H9 (cell line): Measurements from ENCODE around the gene MYL11. TPM values are rescaled to one million over a fixed set of nuclear protein-coding genes. Genes with fewer than 3 reads are reported as not detected.
A peak's percentile ranks its signal among the peaks of the same experiment; 100 is the strongest.
"Not testable (repeated sequence)": the region's sequence is repeated elsewhere in the genome, so short reads cannot be mapped to it uniquely, and the experiment has no call there.

ENCODE experiments used
- DNase-seq: peaks from one replicate; pipeline ENCODE4 v3.0.0-alpha.2; 2017
- H2AFZ ChIP-seq: one replicate; pipeline ENCODE4 v1.6.1; 2013; ENCODE audit warnings: mild to moderate bottlenecking, low read length, control low read depth, moderate library complexity
- H2AK5ac ChIP-seq: 2 replicates; pipeline ENCODE4 v1.6.1; 2013; ENCODE audit warnings: low read length, control low read depth, mixed read lengths; ENCODE audit not compliant: insufficient read length
- H2BK120ac ChIP-seq: one replicate; pipeline ENCODE4 v1.6.1; 2013; ENCODE audit warnings: low read depth, mild to moderate bottlenecking, low read length, control low read depth, inconsistent platforms; ENCODE audit not compliant: poor library complexity, severe bottlenecking
- H2BK12ac ChIP-seq: 2 replicates; pipeline ENCODE4 v1.6.1; 2013; ENCODE audit warnings: low read length, control low read depth, mixed read lengths, low read depth; ENCODE audit not compliant: insufficient read length
- H2BK15ac ChIP-seq: 2 replicates; pipeline ENCODE4 v1.6.1; 2013; ENCODE audit warnings: low read depth, low read length, control low read depth
- H2BK20ac ChIP-seq: one replicate; pipeline ENCODE4 v1.6.1; 2013; ENCODE audit warnings: low read depth, mild to moderate bottlenecking, low read length, control low read depth, inconsistent platforms; ENCODE audit not compliant: poor library complexity, severe bottlenecking
- H2BK5ac ChIP-seq: 2 replicates; pipeline ENCODE4 v1.6.1; 2013; ENCODE audit warnings: low read length, control low read depth, mixed read lengths; ENCODE audit not compliant: insufficient read length
- H3K14ac ChIP-seq: 2 replicates; pipeline ENCODE4 v1.6.1; 2013; ENCODE audit warnings: low read length, control low read depth; ENCODE audit not compliant: insufficient read depth
- H3K18ac ChIP-seq: 2 replicates; pipeline ENCODE4 v1.6.1; 2013; ENCODE audit warnings: low read depth, mild to moderate bottlenecking, mixed read lengths, low read length, control low read depth; ENCODE audit not compliant: insufficient read length
- H3K23ac ChIP-seq: 2 replicates; pipeline ENCODE4 v1.6.1; 2013; ENCODE audit warnings: low read length, control low read depth, mixed read lengths, low read depth; ENCODE audit not compliant: insufficient read length
- H3K23me2 ChIP-seq: 2 replicates; pipeline ENCODE4 v1.6.1; 2013; ENCODE audit warnings: low read depth, mild to moderate bottlenecking, mixed read lengths, low read length, control low read depth; ENCODE audit not compliant: insufficient read length, poor library complexity, severe bottlenecking
- H3K27ac ChIP-seq: 2 replicates; pipeline ENCODE4 v1.5.1; 2013; ENCODE audit warnings: low read length, control low read depth, mixed read lengths, low read depth; ENCODE audit not compliant: insufficient read length
- H3K27me3 ChIP-seq: 2 replicates; pipeline ENCODE4 v1.6.1; 2013; ENCODE audit warnings: low read length, control low read depth, inconsistent platforms; ENCODE audit not compliant: insufficient read depth
- H3K4ac ChIP-seq: 2 replicates; pipeline ENCODE4 v1.6.1; 2013; ENCODE audit warnings: low read depth, mild to moderate bottlenecking, control low read depth, inconsistent platforms, low read length, moderate library complexity
- H3K4me1 ChIP-seq: 2 replicates; pipeline ENCODE4 v1.6.1; 2013; ENCODE audit warnings: low read length, control low read depth, inconsistent platforms; ENCODE audit not compliant: insufficient read depth
- H3K4me2 ChIP-seq: 2 replicates; pipeline ENCODE4 v1.6.1; 2013; ENCODE audit warnings: low read length, control low read depth, mixed read lengths; ENCODE audit not compliant: insufficient read length, insufficient read depth
- H3K56ac ChIP-seq: 2 replicates; pipeline ENCODE4 v1.6.1; 2013; ENCODE audit warnings: low read depth, mild to moderate bottlenecking, mixed read lengths, low read length, control low read depth; ENCODE audit not compliant: insufficient read length
- H3K79me1 ChIP-seq: 2 replicates; pipeline ENCODE4 v1.6.1; 2013; ENCODE audit warnings: low read depth, mild to moderate bottlenecking, moderate library complexity, low read length, control low read depth, inconsistent platforms; ENCODE audit not compliant: insufficient read depth, poor library complexity, severe bottlenecking
- H3K79me2 ChIP-seq: 2 replicates; pipeline ENCODE4 v1.6.1; 2013; ENCODE audit warnings: low read length, control low read depth, inconsistent platforms; ENCODE audit not compliant: insufficient read depth
- H3K9ac ChIP-seq: 2 replicates; pipeline ENCODE4 v1.6.1; 2013; ENCODE audit warnings: low read length, control low read depth, mixed read lengths; ENCODE audit not compliant: insufficient read length; ENCODE audit errors: extremely low read depth
- H3K9me3 ChIP-seq: one replicate; pipeline ENCODE4 v1.6.1; 2013; ENCODE audit warnings: low read depth, low read length, inconsistent platforms; ENCODE audit not compliant: control insufficient read depth
- H3T11ph ChIP-seq: one replicate; pipeline ENCODE4 v1.6.1; 2013; ENCODE audit warnings: mild to moderate bottlenecking, low read length, control low read depth, inconsistent platforms
- H4K20me1 ChIP-seq: one replicate; pipeline ENCODE4 v1.6.1; 2013; ENCODE audit not compliant: control insufficient read depth, insufficient read length, insufficient read depth
- H4K5ac ChIP-seq: 2 replicates; pipeline ENCODE4 v1.6.1; 2013; ENCODE audit warnings: low read depth, mild to moderate bottlenecking, mixed read lengths, low read length, control low read depth; ENCODE audit not compliant: insufficient read length
- H4K8ac ChIP-seq: replicated peaks from 2 replicates; pipeline ENCODE4 v1.6.1; 2013; ENCODE audit warnings: low read length, control low read depth, mixed read lengths, low read depth; ENCODE audit not compliant: insufficient read length
- H4K91ac ChIP-seq: 2 replicates; pipeline ENCODE4 v1.6.1; 2013; ENCODE audit warnings: low read depth, mild to moderate bottlenecking, moderate library complexity, mixed read lengths, low read length, control low read depth; ENCODE audit not compliant: insufficient read length
- H3K27ac Mint-ChIP-seq, 3 experiments: 2 replicates in 2 of 3; 3 replicates in 1 of 3; pipeline ENCODE4 v1.8.0; 2020 to 2021; ENCODE audit warnings: mixed read lengths in 3 of 3, mild to moderate bottlenecking in 1 of 3, moderate library complexity in 1 of 3
- H3K27me3 Mint-ChIP-seq: 2 replicates; pipeline ENCODE4 v1.8.0; 2021; ENCODE audit warnings: low read depth, mild to moderate bottlenecking, moderate library complexity, mixed read lengths
- H3K36me3 Mint-ChIP-seq, 3 experiments: 2 replicates in 2 of 3; 3 replicates in 1 of 3; pipeline ENCODE4 v1.8.0; 2020 to 2021; ENCODE audit warnings: low read depth in 3 of 3, mixed read lengths in 3 of 3; ENCODE audit not compliant: insufficient read depth in 1 of 3
- H3K4me1 Mint-ChIP-seq, 2 experiments: 2 replicates each; pipeline ENCODE4 v1.8.0; 2020; ENCODE audit warnings: mixed read lengths in 2 of 2
- H3K4me3 Mint-ChIP-seq, 2 experiments: 2 replicates in 1 of 2; 3 replicates in 1 of 2; pipeline ENCODE4 v1.8.0; 2020 to 2021; ENCODE audit warnings: mild to moderate bottlenecking in 2 of 2, mixed read lengths in 2 of 2, moderate library complexity in 1 of 2
- H3K9me3 Mint-ChIP-seq, 2 experiments: 2 replicates in 1 of 2; 3 replicates in 1 of 2; pipeline ENCODE4 v1.8.0; 2020; ENCODE audit warnings: mild to moderate bottlenecking in 2 of 2, mixed read lengths in 2 of 2, moderate library complexity in 1 of 2
- CTCF ChIP-seq: fragments of 200-600 bp; sonication (generic); conservative IDR thresholded peaks from 3 replicates; pipeline ENCODE4 v1.8.0; 2021; ENCODE audit warnings: antibody characterized with exemption, mild to moderate bottlenecking
- WGBS: extraction: QIAGEN DNeasy Blood & Tissue Kit; methylation state at CpG from one replicate; pipeline ENCODE4 v1.1.7; 2013; ENCODE audit warnings: missing lambda C conversion rate, low lambda C conversion rate, mixed read lengths; ENCODE audit not compliant: insufficient read length; ENCODE audit errors: extremely low coverage; 5-methylcytosine and 5-hydroxymethylcytosine counted together
- total RNA-seq: library from RNA; stranded (reverse); gene quantifications from 2 replicates; pipeline ENCODE4 v1.2.1, GENCODE V29; 2021

MYL11 gene
- total RNA-seq, 1 experiment from 2014 or later: 0.70 TPM

- Histone ChIP-seq H2BK12ac (no peak overlapping the region), H4K5ac (no peak overlapping the region), H2BK15ac (no peak overlapping the region), H3K4me1 (no peaks in the 10 kb centered on the region; the same call in 1 of the 2 replicates), H3K23me2 (no peaks in the 10 kb centered on the region), H2AK5ac (no peak overlapping the region), H3K27ac (no peak overlapping the region), H2BK120ac (no peak overlapping the region), H4K8ac (no peak overlapping the region), H3K79me1 (no peaks in the 10 kb centered on the region), H3K27me3 (no peaks in the 10 kb centered on the region), H3T11ph (no peak overlapping the region), H3K23ac (no peak overlapping the region), H2BK5ac (no peak overlapping the region), H3K18ac (no peak overlapping the region), H3K4me2 (peak overlapping the region; percentile 25), H2AFZ (no peak overlapping the region), H3K14ac (no peak overlapping the region), H3K4ac (no peak overlapping the region), H3K79me2 (no peaks in the 10 kb centered on the region; the same call in 1 of the 2 replicates), H4K91ac (no peak overlapping the region), H2BK20ac (no peak overlapping the region), H3K9ac (no peak overlapping the region), H3K56ac (no peak overlapping the region), H3K9me3 (no peaks in the 10 kb centered on the region), H4K20me1 (no peaks in the 10 kb centered on the region)
- DNase-seq: peak; percentile 31
- H3K9me3 Mint-ChIP-seq: peaks cover 2 to 3% of the 10 kb centered on the region in 2 experiments; a peak in 4 of 5 replicates
- no peaks in the 10 kb centered on the region for H3K27me3 Mint-ChIP-seq
- peak overlapping the region; percentile 76 to 90 for H3K4me3 Mint-ChIP-seq
- peaks cover 8 to 16% of the 10 kb centered on the region in 2 experiments for H3K4me1 Mint-ChIP-seq
- H3K27ac Mint-ChIP-seq: peak overlapping the region in 1 of 3 experiments; percentile 52; a peak in 1 of 7 replicates
- WGBS: no CpG with 5 or more reads among the region's 17 CpGs
- no peak for TF ChIP-seq CTCF
- H3K36me3 Mint-ChIP-seq: peaks cover 0 to 4% (median 2%) of the 10 kb centered on the region in 3 experiments; a peak in 3 of 7 replicates
These were observed 38.8 kb upstream of the MYL11 start for GRCh38 chr16:30335598-30336474.

GRCh38 chr16:30337964-30338357, 36.6 kb upstream of the MYL11 start:
- H3K79me2 ChIP-seq, H3K27ac ChIP-seq, H2AFZ ChIP-seq, H3K36me3 Mint-ChIP-seq, H3K4me1 ChIP-seq, H3K18ac ChIP-seq, H3K27me3 Mint-ChIP-seq, H2BK15ac ChIP-seq, H3K4me2 ChIP-seq, H4K91ac ChIP-seq, H3K9me3 Mint-ChIP-seq, H3K14ac ChIP-seq, H2BK12ac ChIP-seq, H3K79me1 ChIP-seq, H2BK120ac ChIP-seq, H2BK20ac ChIP-seq, H4K5ac ChIP-seq, H3K27ac Mint-ChIP-seq, H3K4ac ChIP-seq, H3K27me3 ChIP-seq, H3K56ac ChIP-seq, DNase-seq, H2BK5ac ChIP-seq, H4K8ac ChIP-seq, H3K9me3 ChIP-seq, H2AK5ac ChIP-seq, H3K23me2 ChIP-seq, H3T11ph ChIP-seq, H3K23ac ChIP-seq, H3K9ac ChIP-seq, H4K20me1 ChIP-seq: not testable (repeated sequence)
- WGBS: no CpG with 5 or more reads among the region's 10 CpGs
- Mint-ChIP-seq H3K4me3 (peak overlapping the region in 1 of 2 experiments; percentile 35; a peak in 1 of 5 replicates), H3K4me1 (peaks cover 6 to 16% of the 10 kb centered on the region in 2 experiments)
